ENCODE data around the gene TMEM86A.
A peak's percentile ranks its signal among the peaks of the same experiment; 100 is the strongest.

TMEM86A gene

DNA sequence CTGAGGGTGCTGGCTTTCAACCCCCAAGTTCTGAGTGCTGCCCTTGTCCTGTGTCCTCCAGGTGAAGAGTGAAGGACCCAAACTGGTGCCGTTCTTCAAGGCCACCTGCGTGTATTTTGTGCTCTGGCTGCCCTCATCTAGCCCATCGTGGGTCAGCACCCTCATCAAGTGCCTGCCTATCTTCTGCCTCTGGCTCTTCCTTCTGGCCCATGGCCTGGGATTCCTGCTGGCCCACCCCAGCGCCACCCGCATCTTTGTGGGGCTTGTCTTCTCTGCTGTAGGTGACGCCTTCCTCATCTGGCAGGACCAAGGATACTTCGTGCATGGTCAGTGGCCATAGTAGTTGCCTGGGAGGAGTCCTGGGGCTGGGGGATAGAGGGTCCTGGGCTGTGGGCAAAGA, 2.3 kb downstream of the TMEM86A start:
- no peak for DNase-seq

DNA sequence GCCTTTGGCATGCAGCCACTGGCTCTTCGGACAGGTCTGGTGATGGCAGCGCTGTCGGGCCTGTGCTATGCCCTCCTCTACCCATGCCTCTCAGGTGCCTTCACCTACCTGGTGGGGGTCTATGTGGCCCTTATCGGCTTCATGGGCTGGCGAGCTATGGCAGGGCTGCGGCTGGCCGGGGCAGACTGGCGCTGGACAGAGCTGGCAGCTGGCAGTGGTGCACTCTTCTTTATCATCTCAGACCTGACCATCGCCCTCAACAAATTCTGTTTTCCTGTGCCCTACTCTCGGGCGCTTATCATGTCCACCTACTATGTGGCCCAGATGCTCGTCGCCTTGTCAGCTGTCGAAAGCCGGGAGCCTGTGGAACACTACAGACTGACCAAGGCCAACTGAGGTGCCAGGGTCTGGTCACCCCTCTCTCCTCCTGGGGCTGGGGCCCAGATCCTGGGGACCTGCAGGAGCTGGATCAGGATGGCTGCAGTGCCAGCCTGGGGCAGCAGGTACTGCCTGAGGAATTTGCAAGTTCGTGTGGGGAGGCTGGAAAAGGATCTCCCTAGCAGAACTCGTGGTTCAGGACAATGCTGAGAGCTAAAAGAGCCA, 3.1 kb downstream of the TMEM86A start:
- no peak for DNase-seq

DNA sequence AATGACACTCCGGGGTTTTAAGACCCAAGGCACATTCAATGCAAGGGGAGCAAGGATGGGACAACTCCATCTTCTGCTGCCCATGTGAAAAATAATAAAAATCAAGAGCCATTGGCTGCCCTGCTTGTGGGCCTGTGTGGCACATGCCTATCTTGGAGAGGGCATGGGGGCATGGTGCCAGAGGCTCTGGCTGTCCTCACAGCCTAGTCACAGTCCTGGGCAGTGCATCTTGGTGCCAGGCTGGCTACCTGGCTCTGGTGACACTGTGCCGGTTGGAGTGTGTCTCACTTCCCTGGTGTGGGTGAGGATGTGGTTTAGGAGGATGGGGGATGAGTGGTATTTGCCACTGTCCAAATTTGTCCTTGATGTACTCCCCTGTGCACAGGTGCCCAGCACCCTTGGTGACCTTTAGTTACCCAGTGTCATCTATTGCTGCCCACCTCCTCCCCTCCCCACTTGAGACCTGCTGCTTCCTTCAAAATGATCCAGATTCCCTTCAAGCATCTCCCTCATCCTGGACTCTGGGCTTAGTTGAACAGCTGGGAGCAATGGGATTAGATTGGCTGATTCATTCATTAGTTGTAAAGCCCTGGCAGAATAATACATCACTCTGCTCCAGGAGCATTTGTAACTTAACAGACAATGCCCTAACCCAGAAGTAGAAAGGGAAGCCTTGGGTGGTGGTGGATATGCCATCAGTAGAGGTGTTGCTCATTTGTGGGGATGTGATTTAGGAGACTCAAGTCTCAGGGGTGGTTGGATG, 4.6 kb downstream of the TMEM86A start:
- DNase-seq: no peak

DNA sequence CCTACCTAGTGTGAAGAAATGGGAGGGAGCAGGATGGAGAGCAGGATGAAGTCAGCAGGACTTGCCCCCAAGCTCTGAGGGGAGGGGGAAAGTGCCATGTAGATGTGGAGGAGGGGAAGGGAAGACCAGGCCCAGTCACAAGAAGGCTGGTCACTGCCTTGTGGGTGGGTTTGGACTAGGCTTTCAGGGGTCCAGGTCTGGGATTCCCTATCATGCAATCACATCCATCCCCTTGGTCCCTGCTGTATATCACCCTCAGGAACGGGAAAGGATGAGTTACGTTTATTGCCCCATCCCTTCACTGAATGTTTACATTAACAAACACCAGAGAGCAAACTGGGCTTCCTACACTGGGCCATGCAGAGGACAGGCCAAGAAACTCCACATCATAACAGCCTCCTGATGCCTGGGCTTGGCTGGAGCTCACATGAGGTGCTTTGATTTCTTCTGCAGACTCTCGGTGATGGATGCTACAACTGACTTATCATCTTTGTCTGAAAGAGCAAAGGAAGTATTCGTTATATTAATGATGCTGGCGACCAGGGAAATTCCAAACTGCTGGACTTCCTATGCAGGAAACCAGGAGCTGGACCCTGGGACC, 5.6 kb downstream of the TMEM86A start:
- DNase-seq: no peak

DNA sequence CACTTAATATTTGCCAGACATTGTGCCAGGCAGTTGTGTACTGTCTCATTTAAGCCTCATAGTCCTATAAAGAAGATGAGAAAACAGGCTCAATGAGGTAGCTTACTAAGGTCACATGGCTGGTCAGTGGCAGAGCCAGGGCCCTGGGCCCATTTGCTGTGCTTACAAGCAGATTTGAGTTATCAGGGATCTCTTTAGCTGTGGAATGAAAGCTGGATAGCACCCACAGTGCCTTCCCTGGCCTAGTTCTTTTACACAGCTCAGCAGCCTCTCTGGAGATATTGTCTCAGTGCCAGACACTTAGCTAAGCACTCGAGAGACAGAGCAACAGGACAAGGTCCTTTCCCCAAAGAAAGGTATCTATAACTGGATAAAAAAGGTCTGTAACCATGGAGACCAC, 6.1 kb downstream of the TMEM86A start:
- DNase-seq: no peak

DNA sequence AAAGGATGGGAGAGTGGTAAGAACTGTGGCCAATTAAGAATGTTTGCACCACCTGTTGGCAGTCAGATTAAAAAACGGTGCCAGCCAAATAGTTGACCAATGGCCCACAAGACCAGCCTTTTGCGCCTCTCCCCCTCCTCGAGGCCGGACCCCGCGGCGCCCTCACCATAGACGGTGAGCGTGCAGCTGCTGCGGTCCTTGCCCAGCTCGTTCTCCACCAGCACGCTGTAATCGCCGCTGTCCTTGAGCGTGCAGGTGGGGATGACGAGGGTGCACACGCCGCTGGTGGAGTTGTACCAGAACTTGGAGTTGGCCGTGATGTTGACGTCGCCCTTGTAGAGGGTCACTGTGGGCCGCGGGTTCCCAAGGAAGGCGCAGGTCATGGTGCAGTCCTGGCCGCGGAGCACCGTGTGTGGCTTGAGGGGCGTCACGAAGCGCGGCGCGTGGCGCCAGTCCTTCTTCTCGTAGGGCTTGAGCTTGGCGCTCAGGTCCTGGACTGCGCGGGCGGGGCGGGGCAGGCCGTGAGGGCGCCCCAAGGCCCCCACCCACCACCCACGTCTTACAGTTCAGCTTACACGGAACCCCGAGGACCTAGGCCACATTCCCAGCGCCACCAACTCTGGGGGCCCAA, 7.2 kb downstream of the TMEM86A start:
- DNase-seq: peak in 1 of 4 experiments; percentile 17

DNA sequence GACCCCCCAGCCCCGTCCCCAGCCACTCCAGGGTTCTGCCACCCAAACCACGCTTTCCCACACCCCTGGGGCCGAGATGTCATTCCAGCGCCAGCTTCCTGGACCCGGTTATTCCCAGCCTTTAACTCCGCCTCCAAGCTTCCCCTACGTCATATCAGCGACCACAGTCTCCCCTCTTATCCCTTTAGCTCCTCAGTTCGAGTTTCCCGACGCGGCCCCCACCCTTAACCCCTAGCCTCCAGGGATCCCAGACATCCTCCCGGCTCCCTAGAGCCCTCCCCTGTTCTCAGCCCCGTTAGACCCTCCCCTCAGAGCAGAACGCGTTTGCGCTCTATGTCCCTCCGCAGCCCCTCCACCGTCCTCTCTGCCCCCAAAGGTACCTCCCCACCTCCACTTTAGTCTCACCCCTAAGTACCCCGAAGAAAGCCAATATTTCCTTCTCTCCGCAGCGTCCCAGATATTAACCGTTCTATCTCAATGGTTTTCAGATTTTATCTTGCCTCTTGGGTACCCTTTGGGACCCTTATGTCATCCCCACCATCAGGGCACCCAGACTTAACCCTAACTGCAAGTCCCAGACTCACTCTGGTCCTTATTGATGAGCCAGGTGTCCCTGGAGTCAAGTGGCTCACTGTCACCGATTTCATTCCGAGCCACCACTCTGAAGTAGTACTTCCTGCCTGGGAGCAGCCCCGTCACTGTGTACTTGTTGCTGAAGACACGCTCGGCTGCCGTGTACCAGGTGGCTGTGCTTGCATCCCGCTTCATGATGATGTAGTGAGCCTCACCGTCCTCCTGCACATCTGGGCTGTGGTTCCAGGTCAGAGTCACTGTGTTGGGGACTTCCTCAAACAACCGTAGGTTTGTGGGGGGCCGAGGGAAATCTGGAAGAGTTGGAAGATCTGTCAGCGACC, 8.0 kb downstream of the TMEM86A start:
- peak in 2 of 4 experiments; percentile 26 to 44 for DNase-seq

DNA sequence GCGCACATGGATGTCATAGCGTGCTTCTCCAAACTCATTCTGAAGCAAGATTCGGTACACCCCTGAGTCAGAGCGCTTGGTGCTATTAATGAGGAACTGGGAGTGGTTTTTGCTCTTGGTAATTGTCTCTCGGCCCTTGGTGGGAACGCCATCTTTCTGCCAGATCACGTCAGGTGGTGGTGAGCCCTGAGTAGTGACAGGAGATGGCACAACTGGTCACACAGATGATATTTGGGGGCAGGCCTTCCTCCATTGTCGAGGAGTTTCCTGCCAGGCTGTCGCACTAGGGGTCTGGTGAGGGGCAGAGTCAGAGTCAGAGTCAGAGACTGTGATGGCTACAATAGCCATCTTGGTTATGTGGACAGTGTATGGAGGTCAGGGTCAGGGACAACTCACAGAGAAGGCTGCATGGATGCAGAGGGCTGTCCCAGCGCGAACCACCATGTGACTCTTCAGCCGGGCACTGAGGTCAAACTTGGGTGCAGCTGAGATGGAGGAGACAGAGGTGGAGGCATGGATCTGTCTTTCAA, 9.3 kb downstream of the TMEM86A start:
- no peak for DNase-seq

DNA sequence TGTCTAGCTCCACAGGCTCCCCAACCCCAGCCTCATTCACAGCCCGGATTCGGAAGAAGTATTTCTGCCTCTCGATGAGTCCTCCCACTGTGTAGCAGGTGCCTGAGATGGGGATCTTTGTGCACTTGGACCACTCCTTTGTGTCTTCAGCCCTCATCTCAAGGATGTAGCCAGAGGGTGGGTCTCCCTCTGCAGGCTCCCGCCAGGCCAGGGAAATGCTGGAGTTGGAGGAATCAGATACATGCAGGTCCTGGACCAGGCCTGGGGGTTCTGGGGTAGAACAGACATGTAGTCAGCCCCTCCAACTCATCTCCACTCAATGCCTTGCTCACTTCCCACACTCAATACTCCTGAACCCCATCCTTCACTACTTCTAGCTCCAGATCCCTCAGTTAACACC, 10.8 kb downstream of the TMEM86A start:
- DNase-seq: no peak

DNA sequence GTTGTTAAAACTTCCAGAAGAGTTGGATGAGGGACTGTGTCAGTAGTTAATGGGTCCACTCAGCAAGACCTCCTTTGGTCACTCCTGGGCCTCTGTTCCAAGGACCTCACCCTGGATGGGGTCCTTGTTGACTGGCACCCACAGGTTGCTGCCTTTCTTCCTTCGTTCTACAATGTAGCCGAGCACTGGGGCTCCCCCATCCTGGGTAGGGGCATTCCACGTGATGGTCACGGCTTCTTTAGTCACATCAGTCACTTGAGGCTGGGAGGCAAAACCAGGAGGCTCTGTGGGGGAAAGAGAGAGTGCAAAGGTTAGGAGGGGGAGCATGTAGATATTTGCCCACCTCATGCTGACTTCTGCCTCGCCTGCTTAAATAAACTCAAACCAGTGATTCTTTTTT, 12.0 kb downstream of the TMEM86A start:
- no peak for DNase-seq

DNA sequence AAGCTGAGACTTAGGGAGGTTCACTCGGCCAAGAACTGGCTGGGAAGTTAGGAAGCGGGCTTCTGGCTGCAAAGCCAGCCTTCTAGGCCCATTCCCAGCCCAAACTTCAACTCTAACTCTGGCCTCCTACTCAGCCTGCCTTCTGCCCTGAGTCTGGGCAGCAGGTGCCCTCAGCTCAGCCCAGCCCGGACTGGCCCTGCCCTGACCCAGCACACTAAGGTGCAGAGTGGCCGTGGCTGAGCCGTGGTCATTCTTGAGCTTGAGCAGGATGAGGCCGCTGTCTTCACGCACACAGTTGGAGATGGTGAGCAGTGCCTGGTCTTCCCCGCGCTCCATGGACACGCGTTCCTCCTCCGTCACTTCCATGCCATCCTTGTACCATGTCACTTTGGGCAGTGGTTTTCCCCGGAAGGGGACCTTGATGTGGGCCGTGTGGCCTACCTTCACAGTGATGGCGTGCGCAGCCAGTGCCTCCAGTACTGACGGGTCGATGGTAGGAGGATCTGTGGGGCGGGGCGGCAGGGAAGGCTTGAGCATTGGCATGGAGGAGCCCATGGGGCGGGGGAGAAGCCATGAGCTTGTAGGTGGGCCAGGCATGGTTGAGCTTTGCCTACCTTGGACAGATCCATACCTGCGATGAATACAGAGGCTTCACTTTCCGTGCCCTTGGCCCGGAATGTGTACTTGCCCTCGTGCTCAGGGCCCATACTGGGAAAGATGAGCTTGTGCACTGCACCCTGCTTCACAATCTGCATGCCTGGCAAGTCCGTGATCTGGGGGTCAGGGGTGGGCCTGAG, 15.3 kb downstream of the TMEM86A start:
- DNase-seq: no peak

DNA sequence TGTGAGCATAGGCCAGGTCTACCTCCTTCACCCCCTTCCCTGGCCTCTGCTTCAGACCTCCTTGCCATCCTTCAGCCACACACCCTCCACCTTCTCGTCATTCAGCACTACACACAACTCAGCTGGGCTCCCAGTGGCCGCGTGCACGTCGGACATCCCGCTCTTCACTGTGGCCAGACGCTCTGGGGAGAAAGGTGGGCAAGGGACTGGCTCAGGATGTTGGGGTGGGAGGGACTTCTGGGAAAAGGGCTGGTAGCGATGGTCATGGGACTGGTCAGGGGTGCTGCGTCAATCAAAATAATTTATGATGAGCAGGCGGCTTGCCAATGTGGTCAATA, 15.8 kb downstream of the TMEM86A start:
- DNase-seq: no peak

DNA sequence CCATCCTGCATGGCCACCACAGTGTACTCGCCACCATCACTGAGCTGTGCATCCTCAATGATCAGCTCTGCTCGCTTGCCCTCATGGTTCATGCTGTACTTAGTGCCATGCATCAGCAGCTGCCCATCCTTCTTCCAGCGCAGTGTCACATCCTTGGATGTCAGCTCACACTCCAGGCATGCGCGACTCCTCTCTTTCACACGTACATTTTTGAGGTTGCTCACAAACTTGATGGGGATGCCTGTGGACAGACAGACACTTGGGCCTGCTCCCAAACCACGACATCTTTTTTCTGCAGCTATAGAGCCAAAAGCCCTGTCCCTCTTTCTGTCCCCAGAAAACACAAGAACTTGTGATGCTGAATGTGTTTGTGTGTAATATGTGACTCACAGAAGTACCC, 16.9 kb downstream of the TMEM86A start:
- DNase-seq: no peak

DNA sequence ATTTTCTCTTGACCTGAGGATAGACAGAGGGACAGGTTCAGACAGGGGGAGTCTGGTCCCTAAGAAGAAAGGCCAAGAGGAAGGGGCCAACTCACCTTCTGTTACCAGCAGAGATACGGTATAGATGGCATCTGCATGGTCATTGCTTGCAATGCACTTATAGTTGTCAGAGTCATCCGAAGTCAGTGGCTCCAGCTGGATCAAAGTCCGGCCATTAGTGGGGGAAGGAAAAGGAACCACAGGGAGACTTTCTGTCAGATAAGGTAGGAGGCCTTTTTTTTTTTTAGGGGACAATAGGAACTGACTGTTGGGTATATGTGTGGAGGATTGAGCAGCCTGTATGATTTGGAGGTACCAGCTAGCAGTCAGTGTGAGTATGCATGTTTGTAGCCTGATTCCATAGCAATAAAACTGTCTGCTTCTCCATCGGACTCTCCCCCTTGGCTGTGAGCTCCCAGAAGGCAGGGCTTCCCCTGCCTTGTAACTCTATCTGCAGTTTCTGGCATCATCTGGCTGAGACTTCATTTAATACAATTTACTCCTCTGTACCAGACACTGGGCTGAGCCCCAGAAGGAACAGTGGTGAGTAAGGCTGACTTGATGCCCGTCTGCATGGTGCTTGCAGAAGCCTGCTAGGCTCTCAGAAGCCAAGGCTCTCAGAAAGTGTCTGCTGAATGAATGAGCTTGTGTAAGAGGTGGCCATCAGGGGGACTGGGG, 21.7 kb downstream of the TMEM86A start:
- DNase-seq: no peak

DNA sequence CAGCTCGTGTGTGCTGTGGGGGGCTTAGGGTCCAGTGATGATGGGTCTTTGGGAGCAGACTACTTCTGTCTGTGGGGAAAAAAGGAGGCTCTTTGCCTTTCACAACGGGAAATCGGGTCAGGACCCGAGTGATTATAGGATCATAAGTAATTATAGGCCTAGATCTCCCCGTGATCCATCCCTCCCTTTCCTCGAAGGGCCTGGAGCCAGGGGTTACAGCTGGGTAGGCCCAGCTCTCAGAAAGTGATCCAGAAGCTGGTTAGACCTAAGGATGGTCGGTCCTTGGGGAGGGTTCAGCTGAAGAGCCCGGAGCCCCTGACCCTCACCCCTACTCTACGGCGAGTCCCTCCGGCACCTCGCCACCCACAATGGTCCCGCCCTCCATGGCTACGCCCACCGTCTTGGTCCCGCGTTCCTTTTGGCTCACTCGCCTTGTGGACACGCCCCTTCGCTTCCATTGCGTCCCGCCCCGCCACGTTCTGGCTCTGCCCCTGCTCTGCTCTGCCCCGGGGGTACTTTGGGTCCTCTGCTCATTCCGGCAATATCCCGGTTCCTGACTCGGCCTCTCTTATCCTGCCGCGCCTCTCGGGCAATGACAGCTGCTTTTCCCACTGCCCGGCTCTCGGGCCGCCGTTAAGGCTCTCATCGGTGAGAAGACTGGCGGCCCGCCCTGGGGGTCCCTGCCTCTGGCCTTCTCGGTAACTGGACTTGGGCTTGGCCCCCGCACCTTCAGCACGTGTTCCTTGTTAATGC, 22.4 kb downstream of the TMEM86A start:
- DNase-seq: peak; percentile 37 to 77 (median 57)

DNA sequence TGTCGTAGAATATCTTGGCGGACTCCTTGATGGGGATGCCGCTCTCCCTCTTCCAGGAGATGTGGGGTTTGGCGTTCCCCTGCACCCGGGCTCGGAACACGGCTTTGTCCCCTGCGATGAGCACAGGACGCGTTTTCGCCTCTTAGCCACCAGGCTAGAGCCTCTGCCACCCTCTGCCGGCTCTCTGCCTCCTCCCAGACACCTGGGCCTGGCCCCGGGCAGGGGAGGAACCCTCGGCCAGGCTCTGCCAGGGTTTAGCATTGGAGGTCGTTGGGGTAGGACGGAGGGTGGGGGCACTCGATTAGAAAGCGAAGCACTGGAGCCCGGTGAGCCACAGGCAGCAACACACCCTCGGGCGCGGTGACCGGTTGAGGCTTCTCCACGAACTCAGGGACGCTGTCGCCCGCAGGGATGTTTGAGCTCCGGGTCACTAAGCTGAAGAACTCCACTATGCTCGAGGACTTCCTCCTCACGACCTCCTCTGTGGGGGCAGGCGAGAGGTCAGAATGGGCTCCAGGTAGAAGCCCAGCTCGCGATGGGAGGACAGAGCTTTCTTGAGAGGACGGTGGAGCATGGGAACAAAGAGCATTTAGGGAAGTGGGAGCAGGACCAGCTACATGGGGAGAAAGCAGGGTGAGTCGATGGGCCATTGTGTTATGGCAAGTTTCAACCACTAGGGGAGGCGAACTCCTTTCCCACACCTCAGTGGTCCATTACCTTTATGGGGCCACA, 23.1 kb downstream of the TMEM86A start:
- DNase-seq: peak in 2 of 4 experiments; percentile 12 to 22

DNA sequence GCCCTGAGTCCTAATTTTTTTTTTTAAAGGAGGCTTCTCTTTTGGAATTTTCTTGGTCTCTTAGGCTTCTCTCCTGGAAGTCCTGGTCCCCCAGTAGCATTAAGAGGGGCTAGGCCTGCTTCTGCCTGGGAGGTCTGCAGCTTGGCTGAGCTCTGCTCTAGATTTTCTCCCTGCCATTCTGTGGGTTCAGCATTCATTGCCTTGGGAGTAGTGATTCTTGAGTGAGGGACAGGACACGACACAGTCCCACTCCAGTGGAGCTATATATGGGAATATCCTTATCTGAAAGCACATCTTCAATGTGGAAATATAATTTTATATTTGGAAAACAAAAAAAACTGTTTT, 23.7 kb downstream of the TMEM86A start:
- no peak for DNase-seq

DNA sequence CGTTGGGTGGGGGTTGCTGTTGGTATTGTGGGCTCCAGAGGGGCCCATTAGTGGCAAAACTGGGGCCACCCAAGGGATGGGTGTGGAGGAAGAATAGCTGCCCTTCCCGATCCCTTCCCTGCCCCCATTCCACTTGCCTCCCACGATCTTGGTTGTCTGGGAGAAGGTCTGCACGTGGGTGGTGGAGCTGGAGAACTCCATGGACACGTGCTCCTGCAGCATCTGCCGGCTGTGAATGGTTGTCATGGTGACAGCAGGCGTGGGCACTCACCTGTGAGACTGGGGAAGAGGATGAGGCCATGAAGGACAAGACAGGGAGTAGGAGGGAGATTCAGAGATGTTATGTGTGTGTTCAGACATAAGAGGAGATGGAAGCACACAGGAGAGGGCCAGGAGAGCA, 25.4 kb downstream of the TMEM86A start:
- no peak for DNase-seq

DNA sequence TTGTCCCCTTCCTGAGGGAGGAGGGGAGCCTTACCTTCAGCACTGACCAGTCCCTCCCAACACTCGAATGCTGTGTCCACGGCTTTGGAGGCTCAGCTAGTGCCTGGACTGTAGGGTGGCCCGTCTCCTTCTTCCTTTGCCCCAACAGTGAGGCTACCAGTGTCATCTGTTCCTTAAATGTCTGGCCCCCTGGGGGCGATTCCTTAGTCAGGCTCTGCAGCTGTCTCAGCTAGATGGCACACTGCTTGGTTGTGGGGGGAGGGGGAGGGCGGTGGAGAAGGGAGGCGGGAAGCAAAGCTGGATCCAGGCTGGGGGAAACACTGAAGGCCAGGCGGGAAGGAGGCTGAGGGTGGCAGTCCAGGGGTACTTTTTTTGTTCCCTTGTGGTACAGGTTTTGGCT, 27.5 kb downstream of the TMEM86A start, which contains the start of gene IGSF22:
IGSF22 (minus strand) TSS at position 149 of the 400 bp plus-strand sequence. CDS start 1,952 bp downstream, outside the sequence.
- DNase-seq: no peak

All from activated naive CD4-positive, alpha-beta T cell (primary cell).